GM18951 (cell line): Measurements from ENCODE around the gene HIRA.

Source experiments
- POLR2A ChIP-seq: IDR thresholded peaks from 4 replicates; pipeline ENCODE4 v1.6.1; 2011; ENCODE audit warnings: mild to moderate bottlenecking; ENCODE audit not compliant: insufficient read length, insufficient read depth; ENCODE audit errors: extremely low read depth
- in situ Hi-C: fragments of 300-500 bp; cut with MboI; formaldehyde crosslinking; loops from one replicate; pipeline ENCODE4 v1.12.0; 2022; ENCODE audit warnings: low sequenced_read_pairs, mixed read lengths, inconsistent platforms; ENCODE audit not compliant: unreplicated experiment

HIRA gene

DNA sequence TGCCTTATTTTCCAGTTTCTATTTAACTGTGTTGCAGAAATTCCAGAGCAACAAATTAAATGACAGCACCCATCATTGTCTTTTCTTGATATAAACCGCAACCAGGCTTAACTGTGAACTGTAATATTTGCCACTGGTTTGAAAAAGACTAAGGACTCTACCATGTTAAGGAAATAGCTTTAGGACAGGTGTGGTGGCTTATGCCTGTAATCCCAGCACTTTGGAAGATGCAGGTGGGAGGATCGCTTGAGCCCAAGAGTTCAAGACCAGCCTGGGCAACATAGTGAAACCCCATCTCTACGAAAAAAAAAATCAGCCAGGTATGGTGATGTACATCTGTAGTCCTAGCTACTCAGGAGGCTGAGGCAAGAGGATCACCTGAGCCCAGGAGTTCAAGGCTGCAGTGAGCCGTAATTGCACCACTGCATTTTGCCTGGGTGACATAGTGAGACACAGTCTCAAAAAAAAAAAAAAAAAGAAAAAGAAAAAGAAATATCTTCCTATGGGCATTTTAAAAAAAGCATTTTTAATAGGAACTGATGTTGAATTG, 28.8 kb downstream of the HIRA start:
- TF ChIP-seq POLR2A: no peak
- in situ Hi-C loops: loop anchor here (10.0 kb wide), 1 partner anchor 168 kb away; no protein-coding TSS in a partner anchor

DNA sequence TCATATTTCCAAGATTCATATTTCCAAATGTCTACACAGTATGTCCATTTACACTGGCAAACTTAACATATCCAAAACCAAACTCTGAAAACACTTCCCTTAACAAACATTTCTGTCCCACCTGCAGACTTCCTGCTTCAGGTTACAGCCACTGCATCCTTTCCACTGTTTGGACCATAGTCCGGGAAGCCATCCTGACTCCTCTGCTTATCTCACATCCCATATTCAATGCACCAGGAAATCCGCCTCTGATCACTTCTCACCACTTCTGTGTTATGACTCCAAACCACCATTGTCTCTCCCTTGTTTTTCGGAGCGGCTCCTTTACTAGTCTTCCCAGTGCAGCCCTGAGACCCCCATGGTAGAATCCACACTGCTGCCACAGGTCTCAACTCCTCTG, 30.1 kb downstream of the HIRA start:
- in situ Hi-C loops: loop anchor here (10.0 kb wide), 1 partner anchor 167 kb away; no protein-coding TSS in a partner anchor

DNA sequence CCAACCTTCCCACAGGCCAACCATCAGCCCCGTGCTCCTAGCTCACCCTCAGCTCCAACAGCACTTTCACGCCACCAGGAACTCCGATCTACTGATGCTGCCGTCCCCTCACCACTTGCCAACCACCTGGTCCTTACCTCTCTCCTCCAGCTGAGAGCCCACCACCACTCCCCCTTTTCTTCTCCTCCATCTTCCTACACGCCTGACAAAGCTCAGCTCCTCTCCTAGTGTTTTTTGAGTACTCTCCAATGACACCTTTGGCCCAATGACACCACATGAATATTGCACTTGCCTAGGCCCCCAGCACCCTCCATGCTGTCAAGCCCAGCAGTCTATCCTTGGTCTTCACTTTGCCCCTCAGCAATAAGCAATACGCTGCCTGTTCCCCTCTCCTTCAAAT, 30.7 kb downstream of the HIRA start:
- in situ Hi-C loops: loop anchor here (10.0 kb wide), 1 partner anchor 166 kb away; no protein-coding TSS in a partner anchor
- no peak for TF ChIP-seq POLR2A

More for the DNA sequence above, 30.1 kb downstream of the HIRA start:
- TF ChIP-seq POLR2A: no peak

DNA sequence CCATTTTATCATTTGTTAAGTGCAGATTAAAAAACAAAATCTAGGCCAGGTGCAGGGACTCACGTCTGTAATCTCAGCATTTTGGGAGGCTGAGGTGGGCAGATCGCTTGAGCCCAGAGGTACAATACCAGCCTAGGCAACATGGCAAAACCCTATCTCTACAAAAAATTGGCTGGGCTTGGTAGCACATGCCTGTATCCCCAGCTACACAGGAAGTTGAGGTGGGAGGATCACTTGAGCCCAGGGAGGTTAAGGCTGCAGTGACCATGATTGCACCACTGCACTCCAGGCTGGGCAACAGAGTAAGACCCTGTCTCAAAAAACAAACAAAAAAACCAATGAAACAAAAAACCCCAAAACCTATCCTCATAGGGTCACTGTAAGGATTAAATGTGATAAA, 32.9 kb downstream of the HIRA start:
- TF ChIP-seq POLR2A: no peak

DNA sequence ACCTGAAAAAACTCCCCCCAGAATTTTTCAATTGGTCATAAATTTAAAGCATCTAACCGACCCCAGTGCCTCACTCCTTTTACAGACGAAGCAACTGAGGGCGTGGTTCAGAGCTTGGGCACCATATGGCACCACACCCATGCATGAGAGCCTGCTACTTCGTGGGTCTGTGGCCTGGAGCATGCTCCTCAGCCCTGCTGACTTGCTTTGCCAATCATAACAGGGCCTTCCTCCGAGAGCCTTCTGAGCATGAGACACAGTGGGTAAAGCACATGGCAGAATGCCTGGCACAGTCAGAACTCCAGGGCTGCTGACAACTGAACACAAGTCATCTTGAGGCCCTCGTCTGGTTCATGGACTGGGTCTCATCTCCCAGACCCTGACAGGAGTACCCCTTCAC, 33.3 kb downstream of the HIRA start:
- in situ Hi-C loops: no loop called here
- TF ChIP-seq POLR2A: no peak

More for the DNA sequence above, 32.9 kb downstream of the HIRA start:
- in situ Hi-C loops: no loop called here

DNA sequence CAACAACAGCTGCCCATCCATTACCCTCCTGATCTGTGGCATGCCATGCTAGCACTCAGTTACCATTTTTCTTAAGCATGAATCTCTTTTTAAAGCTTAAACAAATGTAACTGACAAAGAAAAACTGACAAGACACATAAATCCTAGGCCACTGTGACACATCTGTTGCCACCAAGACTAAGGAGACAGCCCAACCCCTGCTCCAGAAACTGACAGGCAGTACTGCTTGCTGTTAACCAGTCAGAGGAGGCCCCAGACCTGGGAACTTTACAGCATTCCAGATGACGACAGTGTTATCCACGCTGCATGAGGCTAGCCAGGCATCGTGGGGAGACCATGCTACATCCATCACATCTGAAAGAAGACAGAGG, 33.8 kb downstream of the HIRA start:
- in situ Hi-C loops: no loop called here
- no peak for TF ChIP-seq POLR2A

DNA sequence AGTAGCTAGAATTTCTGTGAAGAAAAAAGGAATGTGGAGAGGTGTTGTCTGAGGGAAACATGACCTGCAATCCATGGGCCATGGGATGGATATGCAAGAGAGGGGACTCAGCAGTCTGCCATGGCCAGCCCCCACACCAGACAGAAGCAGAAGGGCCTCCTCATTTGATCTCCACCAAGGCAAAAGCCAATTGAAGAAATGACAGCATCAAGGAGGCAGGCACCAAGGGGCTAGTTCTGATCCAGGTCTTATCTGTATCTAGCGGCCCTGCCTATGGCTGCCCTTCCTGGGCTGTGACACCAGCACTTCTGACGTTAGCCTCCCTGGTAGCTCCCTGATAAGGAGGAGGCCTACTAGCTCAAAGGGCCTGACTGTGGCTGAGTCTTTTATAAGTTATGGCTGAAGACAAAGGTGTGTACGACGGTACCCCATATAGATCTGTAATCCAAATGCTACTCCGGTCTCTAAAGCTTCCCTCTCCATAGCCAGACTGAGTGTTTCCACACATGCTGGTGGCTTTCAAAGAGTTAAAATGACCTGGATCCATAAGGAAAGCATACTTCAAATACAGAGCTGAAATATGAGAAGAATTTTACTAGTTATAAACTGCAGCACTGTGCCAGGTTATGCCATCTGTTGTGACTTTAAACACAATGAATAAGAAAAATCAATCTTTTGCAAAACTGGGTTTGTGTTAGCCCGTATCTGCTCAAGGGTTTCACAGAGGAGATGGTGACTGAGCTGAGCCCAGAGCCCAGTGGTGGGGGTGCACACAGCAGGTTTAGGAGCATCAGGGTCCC, 34.4 kb downstream of the HIRA start:
- TF ChIP-seq POLR2A: no peak
- in situ Hi-C loops: no loop called here

DNA sequence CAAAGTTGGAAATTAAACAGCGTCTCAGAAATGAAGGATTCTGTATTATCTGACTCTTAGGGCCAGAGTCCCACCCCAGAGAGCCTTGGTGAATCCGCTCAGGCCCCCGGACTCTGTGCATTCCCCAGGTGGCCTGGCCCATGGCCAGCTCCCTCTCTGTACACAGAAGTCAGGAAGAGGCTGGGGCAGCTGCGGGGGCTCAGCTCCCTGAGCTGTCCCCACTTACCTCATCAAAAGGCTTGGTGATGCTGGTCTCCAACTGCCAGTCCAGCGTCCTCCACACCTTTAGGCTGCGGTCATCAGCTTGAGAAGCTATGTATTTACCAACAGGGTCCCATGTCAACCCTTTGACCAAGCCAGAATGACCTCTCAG, 35.0 kb downstream of the HIRA start:
- no peak for TF ChIP-seq POLR2A
- in situ Hi-C loops: no loop called here

DNA sequence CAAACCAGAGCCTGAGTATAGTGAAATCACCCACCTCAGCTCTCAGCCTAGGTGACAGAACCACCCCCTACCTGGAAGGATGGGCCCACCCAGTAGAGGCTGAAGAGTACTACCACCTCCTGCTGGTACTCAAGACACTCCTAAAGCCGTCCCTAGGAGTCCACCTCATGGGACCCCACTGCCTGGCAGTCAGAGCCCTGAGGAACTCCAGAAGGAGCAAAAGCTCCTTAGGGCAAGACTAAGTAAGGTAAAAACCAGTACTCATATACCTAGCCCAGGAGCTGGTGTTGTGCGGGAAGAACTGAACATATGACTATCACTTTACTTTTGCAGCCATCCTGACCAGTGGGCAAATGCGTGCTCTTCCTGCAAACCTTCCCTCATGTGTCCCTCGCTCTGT, 36.3 kb downstream of the HIRA start:
- no peak for TF ChIP-seq POLR2A
- in situ Hi-C loops: no loop called here

DNA sequence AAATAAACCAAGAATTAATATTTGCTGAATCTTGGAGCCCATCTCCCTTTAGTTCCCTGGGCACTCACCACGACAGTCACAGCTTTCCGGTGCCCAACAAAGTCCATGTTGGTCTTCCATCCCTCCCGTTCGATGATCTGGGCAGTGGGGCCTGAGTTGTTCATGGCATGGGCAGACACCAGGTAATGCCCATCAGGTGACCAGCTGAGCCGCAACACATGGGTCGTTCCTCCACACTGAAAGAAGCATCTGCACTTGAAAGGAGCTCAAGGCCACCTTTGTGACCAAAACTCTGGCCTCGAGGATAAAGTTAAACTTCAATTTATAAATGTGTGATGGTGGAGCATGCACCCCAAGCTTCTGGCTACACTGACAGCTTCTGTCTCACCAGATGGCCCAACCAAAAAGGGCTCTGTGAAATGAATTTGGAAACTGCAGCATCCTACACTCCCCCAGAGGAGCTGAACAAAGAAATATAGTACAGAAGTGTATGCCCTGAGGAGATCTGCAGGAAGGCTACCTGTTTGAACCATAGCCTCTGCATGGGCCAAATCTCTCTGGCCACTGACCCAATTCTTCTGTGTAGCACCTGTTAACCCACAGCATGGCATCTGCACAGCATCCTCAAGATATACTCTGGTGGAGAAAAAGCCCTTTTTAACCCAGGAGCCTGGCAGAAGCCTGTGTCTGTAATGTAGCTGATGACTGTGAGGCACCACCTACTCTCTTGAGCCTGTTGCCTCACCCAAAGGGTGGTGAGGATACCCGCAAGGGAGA, 37.1 kb downstream of the HIRA start:
- in situ Hi-C loops: no loop called here
- no peak for TF ChIP-seq POLR2A

DNA sequence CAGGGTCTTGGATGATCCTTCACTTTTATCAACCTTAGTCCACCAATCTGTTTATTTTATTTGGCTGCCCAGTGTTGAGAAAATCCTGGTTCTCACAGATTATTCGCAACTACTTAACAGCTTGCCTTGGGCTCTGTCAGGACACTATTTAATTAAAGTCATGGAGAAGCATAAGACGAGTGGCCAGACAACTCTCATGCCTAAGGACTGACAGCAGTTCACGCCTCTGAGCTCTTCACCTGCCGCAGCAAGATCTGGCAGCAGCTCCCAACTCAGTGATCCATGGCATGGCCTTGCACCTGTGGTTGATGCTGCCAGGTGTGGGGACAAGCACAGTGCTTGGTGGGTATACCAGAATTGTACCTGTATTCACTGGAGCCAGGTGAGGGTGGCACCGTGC, 37.8 kb downstream of the HIRA start:
- in situ Hi-C loops: no loop called here
- TF ChIP-seq POLR2A: no peak

DNA sequence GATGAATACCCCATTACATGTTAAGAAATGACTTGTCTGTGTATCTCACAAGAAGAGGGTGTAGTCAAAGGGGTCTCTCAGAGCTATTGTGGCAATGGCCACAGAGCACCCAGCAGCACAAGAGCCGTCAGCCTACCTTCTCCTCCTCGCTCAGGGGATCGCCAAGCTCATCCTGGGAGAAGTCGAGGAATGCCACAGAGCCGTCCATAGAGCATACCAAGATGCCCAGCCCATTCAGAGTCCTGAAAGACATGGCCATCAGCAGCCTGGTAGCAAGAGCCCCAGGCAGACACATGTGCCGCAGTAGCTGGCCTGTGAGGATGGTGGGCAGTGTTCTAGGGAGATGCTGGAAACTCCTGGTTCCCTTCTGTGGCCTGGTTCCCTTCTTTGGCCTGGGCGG, 44.0 kb downstream of the HIRA start:
- TF ChIP-seq POLR2A: no peak
- in situ Hi-C loops: no loop called here

DNA sequence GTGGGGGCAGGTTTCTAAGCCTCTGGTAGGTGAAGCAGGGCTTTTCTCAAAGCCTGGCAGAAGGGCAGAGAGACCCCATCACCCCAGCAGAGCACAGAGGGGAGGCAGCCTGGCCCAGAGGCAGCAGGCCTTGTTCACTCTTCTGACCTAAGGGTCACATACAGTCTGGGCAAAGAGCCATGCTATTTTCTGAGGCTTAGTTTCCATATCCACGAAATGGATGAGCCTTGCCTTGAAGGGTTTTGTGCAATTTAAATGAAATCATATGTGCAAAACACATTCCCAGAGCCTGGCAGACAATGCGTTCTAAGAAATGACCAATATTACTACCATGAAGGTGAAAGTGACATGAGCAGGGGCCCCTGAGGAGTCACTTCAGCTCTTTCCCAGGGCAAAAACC, 44.5 kb downstream of the HIRA start:
- no peak for TF ChIP-seq POLR2A
- in situ Hi-C loops: no loop called here
